Left ventricle myocardium inferior (tissue), 1 donor: ENCODE results near the gene ARHGEF7. TPM values are rescaled to one million over a fixed set of nuclear protein-coding genes. Genes with fewer than 3 reads are reported as not detected.
A peak's percentile ranks its signal among the peaks of the same experiment; 100 is the strongest.

Experiments used
- DNase-seq: peaks from one replicate; pipeline ENCODE4 v3.0.0-alpha.2; 2020
- H3K27ac ChIP-seq: fragments of 200-600 bp; replicated peaks from 2 replicates; pipeline ENCODE4 v1.8.0; 2021
- H3K27me3 ChIP-seq: fragments of 200-600 bp; 2 replicates; pipeline ENCODE4 v1.8.0; 2021; ENCODE audit warnings: low read depth
- H3K36me3 ChIP-seq: fragments of 200-600 bp; 2 replicates; pipeline ENCODE4 v1.8.0; 2021
- H3K4me1 ChIP-seq: fragments of 200-600 bp; 2 replicates; pipeline ENCODE4 v1.8.0; 2021
- H3K4me3 ChIP-seq: fragments of 200-600 bp; 2 replicates; pipeline ENCODE4 v1.8.0; 2021; ENCODE audit warnings: mild to moderate bottlenecking, moderate library complexity
- H3K9me3 ChIP-seq: fragments of 200-600 bp; replicated peaks from 2 replicates; pipeline ENCODE4 v1.8.0; 2021
- CTCF ChIP-seq: fragments of 200-600 bp; IDR thresholded peaks from 2 replicates; pipeline ENCODE4 v1.8.0; 2021; ENCODE audit warnings: antibody characterized with exemption, mild to moderate bottlenecking, borderline replicate concordance
- intact Hi-C: fragments of 100-400 bp; cut with micrococcal nuclease; formaldehyde crosslinking; loops from one replicate; pipeline ENCODE4 v1.11.0; 2022
- total RNA-seq: library from RNA; stranded (reverse); fragmentation: NEBNext Ultra II Directional; extraction: Animal tissue kit (Norgen Biotek cat#: 25700); gene quantifications from one replicate; pipeline ENCODE4 v1.2.1, GENCODE V29; 2021
- donor health status: DM: no; HTN: yes; CAD: no; lungs with severe emphysema.

ARHGEF7 gene
- total RNA-seq, 1 donor from 2014 or later, result 35.9 TPM

- peaks cover 73% of the 10 kb centered on the region for H3K4me1 ChIP-seq
- peaks cover 75% of the 10 kb centered on the region for H3K36me3 ChIP-seq
- H3K4me3 ChIP-seq, result peak overlapping the region; percentile 4
- no peaks in the 10 kb centered on the region for H3K27me3 ChIP-seq
- H3K27ac ChIP-seq, result peak overlapping the region; percentile 85
- DNase-seq, result no peak
- TF ChIP-seq CTCF, result no peak
- no peaks in the 10 kb centered on the region for H3K9me3 ChIP-seq
- intact Hi-C loops, result no loop called here
These were observed 166.7 kb downstream of the ARHGEF7 start for GRCh38 chr13:111281751-111282311.

DNA sequence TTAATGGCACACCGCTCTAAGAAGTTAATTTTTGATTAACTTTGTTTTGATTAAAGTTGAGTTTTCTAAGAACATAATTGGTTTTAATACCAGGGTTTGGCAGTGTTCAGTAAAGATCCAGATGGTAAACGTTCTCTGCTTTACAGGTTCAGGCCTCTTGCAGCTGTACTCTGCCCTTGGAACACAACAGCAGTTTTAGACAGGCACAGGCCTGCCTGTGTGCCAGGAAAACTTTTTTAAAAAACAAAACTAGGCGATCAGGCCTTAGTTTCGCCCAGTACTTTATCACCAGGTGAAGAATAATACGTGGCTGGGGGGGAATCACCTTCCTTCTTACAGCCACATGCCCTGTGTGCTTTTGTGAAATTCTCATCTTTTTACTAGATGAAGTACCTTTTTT is 167.3 kb downstream of the ARHGEF7 start:
- Histone ChIP-seq H3K27ac (peak overlapping the region; percentile 85), H3K4me1 (peaks cover 72% of the 10 kb centered on the region), H3K27me3 (no peaks in the 10 kb centered on the region), H3K36me3 (peaks cover 75% of the 10 kb centered on the region), H3K4me3 (no peak overlapping the region), H3K9me3 (no peaks in the 10 kb centered on the region)
- intact Hi-C loops, result no loop called here
- TF ChIP-seq CTCF, result no peak
- no peak for DNase-seq

GRCh38 chr13:111282997-111283396 is 167.9 kb downstream of the ARHGEF7 start:
- no peak for DNase-seq
- Histone ChIP-seq H3K4me1 (peaks cover 66% of the 10 kb centered on the region), H3K9me3 (no peaks in the 10 kb centered on the region), H3K27me3 (no peaks in the 10 kb centered on the region), H3K36me3 (peaks cover 75% of the 10 kb centered on the region), H3K4me3 (no peak overlapping the region), H3K27ac (peak overlapping the region; percentile 85)
- no peak for TF ChIP-seq CTCF
- intact Hi-C loops, result no loop called here

- intact Hi-C loops, result no loop called here
- H3K27ac ChIP-seq, result peak overlapping the region; percentile 85
- H3K4me1 ChIP-seq, result peaks cover 62% of the 10 kb centered on the region
- no peak for DNase-seq
- H3K36me3 ChIP-seq, result peaks cover 75% of the 10 kb centered on the region
- TF ChIP-seq CTCF, result no peak
- H3K27me3 ChIP-seq, result no peaks in the 10 kb centered on the region
- H3K9me3 ChIP-seq, result no peaks in the 10 kb centered on the region
- no peak overlapping the region for H3K4me3 ChIP-seq
These were observed 168.3 kb downstream of the ARHGEF7 start for GRCh38 chr13:111283457-111283856.

GRCh38 chr13:111283991-111284390 is 168.9 kb downstream of the ARHGEF7 start:
- no peaks in the 10 kb centered on the region for H3K9me3 ChIP-seq
- TF ChIP-seq CTCF, result no peak
- intact Hi-C loops, result no loop called here
- no peaks in the 10 kb centered on the region for H3K27me3 ChIP-seq
- no peak for DNase-seq
- no peak overlapping the region for H3K27ac ChIP-seq
- H3K4me3 ChIP-seq, result no peak overlapping the region
- peaks cover 56% of the 10 kb centered on the region for H3K4me1 ChIP-seq
- peaks cover 79% of the 10 kb centered on the region for H3K36me3 ChIP-seq
